ENCODE data around the gene VCL.

DNA sequence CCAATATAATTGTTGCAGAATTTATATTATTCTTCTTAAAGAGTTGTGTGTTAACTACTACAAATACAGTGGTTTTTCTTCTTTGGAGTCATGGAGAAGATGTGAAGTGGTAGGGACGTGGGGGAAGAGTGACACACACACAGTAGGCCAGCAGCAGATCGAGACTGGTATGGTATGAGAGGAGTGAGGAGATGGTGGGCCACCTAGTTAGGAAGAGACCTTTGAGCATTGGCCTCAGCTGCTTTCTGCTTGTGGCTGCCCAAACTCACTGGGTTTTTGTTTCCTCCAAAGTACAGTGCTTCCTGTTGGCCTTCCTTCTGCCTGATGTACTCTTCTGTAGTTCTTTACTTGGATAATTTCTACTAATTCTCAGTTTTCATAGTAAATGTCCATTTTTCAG, 14.6 kb downstream of the VCL start:
- TF ChIP-seq, protein P1, sequence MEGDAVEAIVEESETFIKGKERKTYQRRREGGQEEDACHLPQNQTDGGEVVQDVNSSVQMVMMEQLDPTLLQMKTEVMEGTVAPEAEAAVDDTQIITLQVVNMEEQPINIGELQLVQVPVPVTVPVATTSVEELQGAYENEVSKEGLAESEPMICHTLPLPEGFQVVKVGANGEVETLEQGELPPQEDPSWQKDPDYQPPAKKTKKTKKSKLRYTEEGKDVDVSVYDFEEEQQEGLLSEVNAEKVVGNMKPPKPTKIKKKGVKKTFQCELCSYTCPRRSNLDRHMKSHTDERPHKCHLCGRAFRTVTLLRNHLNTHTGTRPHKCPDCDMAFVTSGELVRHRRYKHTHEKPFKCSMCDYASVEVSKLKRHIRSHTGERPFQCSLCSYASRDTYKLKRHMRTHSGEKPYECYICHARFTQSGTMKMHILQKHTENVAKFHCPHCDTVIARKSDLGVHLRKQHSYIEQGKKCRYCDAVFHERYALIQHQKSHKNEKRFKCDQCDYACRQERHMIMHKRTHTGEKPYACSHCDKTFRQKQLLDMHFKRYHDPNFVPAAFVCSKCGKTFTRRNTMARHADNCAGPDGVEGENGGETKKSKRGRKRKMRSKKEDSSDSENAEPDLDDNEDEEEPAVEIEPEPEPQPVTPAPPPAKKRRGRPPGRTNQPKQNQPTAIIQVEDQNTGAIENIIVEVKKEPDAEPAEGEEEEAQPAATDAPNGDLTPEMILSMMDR (IDR thresholded peaks at IDR 0.05; ENCODE audit: low read depth, low read length, missing input control), result no peak
- TF ChIP-seq, protein P2, sequence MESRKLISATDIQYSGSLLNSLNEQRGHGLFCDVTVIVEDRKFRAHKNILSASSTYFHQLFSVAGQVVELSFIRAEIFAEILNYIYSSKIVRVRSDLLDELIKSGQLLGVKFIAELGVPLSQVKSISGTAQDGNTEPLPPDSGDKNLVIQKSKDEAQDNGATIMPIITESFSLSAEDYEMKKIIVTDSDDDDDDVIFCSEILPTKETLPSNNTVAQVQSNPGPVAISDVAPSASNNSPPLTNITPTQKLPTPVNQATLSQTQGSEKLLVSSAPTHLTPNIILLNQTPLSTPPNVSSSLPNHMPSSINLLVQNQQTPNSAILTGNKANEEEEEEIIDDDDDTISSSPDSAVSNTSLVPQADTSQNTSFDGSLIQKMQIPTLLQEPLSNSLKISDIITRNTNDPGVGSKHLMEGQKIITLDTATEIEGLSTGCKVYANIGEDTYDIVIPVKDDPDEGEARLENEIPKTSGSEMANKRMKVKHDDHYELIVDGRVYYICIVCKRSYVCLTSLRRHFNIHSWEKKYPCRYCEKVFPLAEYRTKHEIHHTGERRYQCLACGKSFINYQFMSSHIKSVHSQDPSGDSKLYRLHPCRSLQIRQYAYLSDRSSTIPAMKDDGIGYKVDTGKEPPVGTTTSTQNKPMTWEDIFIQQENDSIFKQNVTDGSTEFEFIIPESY (IDR thresholded peaks at IDR 0.05), result no peak
- no peak for TF ChIP-seq YY1 (IDR thresholded peaks at IDR 0.05)
- TF ChIP-seq SP1 (IDR thresholded peaks at IDR 0.05), result no peak
- TF ChIP-seq TAF1 (conservative IDR thresholded peaks at IDR 0.05), result no peak
- TF ChIP-seq, protein P3, sequence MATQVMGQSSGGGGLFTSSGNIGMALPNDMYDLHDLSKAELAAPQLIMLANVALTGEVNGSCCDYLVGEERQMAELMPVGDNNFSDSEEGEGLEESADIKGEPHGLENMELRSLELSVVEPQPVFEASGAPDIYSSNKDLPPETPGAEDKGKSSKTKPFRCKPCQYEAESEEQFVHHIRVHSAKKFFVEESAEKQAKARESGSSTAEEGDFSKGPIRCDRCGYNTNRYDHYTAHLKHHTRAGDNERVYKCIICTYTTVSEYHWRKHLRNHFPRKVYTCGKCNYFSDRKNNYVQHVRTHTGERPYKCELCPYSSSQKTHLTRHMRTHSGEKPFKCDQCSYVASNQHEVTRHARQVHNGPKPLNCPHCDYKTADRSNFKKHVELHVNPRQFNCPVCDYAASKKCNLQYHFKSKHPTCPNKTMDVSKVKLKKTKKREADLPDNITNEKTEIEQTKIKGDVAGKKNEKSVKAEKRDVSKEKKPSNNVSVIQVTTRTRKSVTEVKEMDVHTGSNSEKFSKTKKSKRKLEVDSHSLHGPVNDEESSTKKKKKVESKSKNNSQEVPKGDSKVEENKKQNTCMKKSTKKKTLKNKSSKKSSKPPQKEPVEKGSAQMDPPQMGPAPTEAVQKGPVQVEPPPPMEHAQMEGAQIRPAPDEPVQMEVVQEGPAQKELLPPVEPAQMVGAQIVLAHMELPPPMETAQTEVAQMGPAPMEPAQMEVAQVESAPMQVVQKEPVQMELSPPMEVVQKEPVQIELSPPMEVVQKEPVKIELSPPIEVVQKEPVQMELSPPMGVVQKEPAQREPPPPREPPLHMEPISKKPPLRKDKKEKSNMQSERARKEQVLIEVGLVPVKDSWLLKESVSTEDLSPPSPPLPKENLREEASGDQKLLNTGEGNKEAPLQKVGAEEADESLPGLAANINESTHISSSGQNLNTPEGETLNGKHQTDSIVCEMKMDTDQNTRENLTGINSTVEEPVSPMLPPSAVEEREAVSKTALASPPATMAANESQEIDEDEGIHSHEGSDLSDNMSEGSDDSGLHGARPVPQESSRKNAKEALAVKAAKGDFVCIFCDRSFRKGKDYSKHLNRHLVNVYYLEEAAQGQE (IDR thresholded peaks at IDR 0.05), result no peak
